ENCODE results near the gene CRNN. TPM values are rescaled to one million over a fixed set of nuclear protein-coding genes. Genes with fewer than 3 reads are reported as not detected.

Gene CRNN
- total RNA-seq, 1 donor: not detected

DNA sequence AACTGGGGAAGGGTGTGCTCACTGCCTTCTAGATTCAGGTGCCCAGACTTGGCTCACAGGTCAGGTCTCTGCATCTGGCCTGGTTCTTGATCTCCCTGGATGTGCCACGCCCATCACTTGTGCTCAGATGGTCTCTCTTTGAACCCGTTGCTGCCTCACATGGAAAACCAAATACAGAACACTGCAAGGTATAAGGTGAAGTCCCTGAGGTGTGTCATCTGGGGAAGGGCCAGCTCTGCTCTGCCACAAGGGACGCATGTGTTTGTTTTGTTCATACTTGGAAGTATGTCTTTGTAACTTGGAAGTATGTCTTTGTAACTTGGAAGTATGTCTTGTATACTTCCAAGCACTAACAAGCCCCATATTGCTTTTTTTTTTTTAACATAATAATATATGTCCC, 13.4 kb upstream of the CRNN start:
- no peak overlapping the region for H3K4me3 ChIP-seq (ENCODE audit: low read depth, low read length)
- TF ChIP-seq, protein P1, sequence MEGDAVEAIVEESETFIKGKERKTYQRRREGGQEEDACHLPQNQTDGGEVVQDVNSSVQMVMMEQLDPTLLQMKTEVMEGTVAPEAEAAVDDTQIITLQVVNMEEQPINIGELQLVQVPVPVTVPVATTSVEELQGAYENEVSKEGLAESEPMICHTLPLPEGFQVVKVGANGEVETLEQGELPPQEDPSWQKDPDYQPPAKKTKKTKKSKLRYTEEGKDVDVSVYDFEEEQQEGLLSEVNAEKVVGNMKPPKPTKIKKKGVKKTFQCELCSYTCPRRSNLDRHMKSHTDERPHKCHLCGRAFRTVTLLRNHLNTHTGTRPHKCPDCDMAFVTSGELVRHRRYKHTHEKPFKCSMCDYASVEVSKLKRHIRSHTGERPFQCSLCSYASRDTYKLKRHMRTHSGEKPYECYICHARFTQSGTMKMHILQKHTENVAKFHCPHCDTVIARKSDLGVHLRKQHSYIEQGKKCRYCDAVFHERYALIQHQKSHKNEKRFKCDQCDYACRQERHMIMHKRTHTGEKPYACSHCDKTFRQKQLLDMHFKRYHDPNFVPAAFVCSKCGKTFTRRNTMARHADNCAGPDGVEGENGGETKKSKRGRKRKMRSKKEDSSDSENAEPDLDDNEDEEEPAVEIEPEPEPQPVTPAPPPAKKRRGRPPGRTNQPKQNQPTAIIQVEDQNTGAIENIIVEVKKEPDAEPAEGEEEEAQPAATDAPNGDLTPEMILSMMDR (IDR thresholded peaks at IDR 0.05; ENCODE audit: insufficient read depth, low read length): no peak
- DNase-seq (ENCODE audit: low read depth): no peak

DNA sequence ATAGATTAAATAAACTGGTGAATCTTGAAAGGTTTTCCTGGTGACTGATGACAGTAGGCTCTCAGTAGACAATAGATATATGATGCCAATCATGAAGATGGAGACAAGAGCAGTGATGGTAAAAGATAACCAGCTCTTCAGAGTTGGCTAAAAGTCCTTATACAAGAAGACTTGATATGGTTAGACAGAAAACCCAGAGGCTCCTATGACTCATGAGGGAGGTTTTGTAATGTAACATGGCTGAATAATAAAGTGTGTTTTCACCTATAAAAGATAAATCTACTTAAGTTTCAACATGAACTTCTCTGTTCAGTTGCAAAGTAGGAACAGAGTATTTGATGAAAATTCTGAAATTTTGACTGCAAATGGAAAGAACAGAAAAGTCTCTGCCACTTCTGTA, 12.7 kb upstream of the CRNN start:
- DNase-seq (ENCODE audit: low read depth): no peak
- no peak overlapping the region for H3K4me3 ChIP-seq (ENCODE audit: low read depth, low read length)
- TF ChIP-seq, protein P1 (IDR thresholded peaks at IDR 0.05; ENCODE audit: insufficient read depth, low read length): no peak

DNA sequence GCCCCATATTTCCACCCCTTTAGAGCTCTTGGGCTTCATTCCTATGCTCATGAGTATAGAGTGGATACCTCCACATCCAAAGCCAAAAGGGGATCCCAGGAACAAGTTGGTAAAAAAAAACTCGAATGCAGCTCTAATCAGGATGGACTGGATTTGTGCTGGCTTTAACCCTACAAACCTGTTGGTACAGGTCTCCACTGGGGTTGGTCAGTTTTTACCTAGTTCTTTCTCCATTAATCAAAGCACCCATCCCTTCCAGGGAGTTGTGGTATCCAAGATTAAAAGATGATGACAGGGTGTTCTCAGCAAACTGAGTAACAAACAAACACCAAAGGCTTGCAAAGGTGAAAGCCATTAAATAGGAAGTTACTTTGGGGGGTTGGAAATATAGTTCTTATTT, 5.9 kb upstream of the CRNN start:
- no peak for DNase-seq (ENCODE audit: low read depth)
- TF ChIP-seq, protein P1 (IDR thresholded peaks at IDR 0.05; ENCODE audit: insufficient read depth, low read length): no peak
- no peak overlapping the region for H3K4me3 ChIP-seq (ENCODE audit: low read depth, low read length)

DNA sequence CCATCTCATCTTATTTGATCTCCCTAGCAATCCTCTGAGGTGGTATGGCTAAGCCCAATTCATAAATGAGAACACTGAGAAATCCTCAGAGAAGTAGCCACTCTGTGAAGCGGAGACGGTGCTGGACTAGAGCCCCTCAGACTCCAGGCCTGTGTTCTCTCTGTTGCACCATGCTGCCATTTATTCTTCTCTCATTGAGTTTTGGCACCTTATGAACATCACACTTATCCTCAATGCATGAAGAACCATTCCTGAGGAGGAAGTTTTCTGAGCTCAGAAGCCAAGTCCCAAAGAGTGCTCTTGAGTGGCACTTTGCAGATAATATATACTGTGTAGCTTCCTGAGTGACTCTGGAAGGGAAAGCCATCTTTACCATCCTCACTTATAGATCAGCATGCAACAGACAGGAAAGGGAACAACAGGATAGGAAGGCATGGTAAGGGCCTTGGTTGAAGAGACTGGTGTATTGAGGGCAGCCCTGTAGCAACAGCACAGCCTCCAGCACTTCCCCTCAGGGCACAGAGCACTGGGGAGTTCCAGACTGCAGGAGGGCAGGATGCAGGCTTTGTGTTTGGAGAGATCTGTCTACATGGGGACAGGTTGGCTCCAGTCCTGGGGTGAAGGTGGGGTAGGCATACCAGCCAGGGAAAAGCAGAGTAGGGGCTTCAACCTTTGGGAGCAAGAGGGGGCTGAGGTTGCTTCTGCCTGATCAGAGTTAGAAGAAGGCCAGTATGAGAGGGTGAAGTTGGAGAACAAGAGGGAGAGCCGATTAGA, 1.6 kb upstream of the CRNN start:
- H3K4me3 ChIP-seq (ENCODE audit: low read depth, low read length): no peak overlapping the region
- TF ChIP-seq, protein P1 (IDR thresholded peaks at IDR 0.05; ENCODE audit: insufficient read depth, low read length): no peak
- no peak for DNase-seq (ENCODE audit: low read depth)

DNA sequence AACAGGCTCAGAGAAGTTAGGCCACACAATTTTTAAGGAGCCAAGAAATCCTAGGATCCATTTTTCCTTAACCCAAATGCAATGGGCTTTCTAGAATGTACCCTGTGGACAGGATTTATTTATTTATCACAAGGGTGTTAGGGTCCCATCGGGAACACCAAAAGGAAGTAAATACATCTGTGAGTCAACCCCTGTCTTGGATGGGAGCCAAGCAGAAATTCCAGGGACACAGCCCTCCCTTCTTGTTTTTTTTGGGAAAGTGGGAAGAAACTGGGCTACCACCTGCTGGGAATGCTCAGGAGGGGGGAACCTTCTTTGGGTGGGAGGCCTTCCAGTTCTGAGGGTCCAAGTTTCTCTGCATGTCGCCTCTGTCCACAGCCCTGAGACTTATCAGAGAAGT, 1.3 kb downstream of the CRNN start:
- no peak for DNase-seq (ENCODE audit: low read depth)
- TF ChIP-seq, protein P1 (IDR thresholded peaks at IDR 0.05; ENCODE audit: insufficient read depth, low read length): no peak
- H3K4me3 ChIP-seq (ENCODE audit: low read depth, low read length): no peak overlapping the region

DNA sequence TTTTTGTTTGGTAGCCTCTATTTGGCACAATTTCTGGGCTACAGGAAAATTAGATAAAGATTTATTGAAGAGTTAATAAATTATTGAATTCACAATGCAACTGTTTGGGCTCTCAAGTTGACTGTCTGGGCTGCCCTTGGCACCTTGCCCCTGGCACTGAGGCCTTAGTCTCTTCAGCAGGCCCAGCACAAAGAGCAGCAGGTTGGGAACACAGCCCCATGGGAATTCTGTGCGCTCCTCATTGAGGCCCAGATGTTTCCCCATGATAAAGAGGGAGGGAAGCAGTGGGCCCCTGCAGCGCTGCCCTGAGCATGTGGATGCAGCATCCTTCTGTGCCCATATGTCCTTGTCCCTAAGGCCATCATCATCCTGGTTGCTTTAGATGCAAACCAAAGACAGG, 2.9 kb downstream of the CRNN start:
- DNase-seq (ENCODE audit: low read depth): no peak
- H3K4me3 ChIP-seq (ENCODE audit: low read depth, low read length): no peak overlapping the region
- TF ChIP-seq, protein P1 (IDR thresholded peaks at IDR 0.05; ENCODE audit: insufficient read depth, low read length): no peak

DNA sequence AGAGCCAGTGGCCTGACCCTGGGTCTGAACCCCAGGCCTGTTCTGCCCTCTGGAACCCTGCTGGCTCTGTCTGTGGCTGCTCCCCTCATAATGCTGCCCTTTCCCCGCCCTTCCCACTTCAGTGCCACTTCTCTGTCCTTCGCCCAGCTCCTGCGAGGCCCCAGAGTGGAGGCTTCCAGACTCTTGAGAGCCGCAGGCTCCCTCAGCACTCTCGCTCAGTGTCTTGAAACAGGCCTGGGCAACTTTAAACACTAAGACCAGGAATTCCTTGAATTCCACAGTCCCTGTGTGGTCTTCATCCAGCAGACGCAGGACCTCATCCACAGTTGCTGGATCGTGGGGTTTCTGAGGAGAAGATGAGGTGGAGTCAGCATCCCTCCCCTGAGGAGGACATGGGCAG, 3.5 kb downstream of the CRNN start:
- no peak overlapping the region for H3K4me3 ChIP-seq (ENCODE audit: low read depth, low read length)
- TF ChIP-seq, protein P1 (IDR thresholded peaks at IDR 0.05; ENCODE audit: insufficient read depth, low read length): no peak
- DNase-seq (ENCODE audit: low read depth): peak; percentile 26
